ENCODE data around the gene VNN1. TPM values are rescaled to one million over a fixed set of nuclear protein-coding genes. Genes with fewer than 3 reads are reported as not detected.

VNN1 gene
- total RNA-seq, 1 donor from 2014 or later: not detected

- no peak for DNase-seq (ENCODE audit: low read depth, low spot score)
- H3K9me3 Mint-ChIP-seq: peaks cover 2% of the 10 kb centered on the region
- no peaks in the 10 kb centered on the region for H3K27me3 Mint-ChIP-seq (ENCODE audit: low read depth)
- no peaks in the 10 kb centered on the region for H3K4me1 Mint-ChIP-seq
- no peak overlapping the region for H3K27ac Mint-ChIP-seq (ENCODE audit: unreplicated experiment)
- no peaks in the 10 kb centered on the region for H3K36me3 Mint-ChIP-seq (ENCODE audit: low read depth)
- no peak for TF ChIP-seq CTCF (conservative IDR thresholded peaks at IDR 0.05)
- no peak overlapping the region for H3K4me3 Mint-ChIP-seq
Observed at GRCh38 chr6:132733814-132734213, 20.0 kb upstream of the VNN1 start.

GRCh38 chr6:132733283-132733682, 19.4 kb upstream of the VNN1 start:
- no peak overlapping the region for H3K27ac Mint-ChIP-seq (ENCODE audit: unreplicated experiment)
- H3K9me3 Mint-ChIP-seq: no peaks in the 10 kb centered on the region
- no peak for DNase-seq (ENCODE audit: low read depth, low spot score)
- H3K27me3 Mint-ChIP-seq (ENCODE audit: low read depth): no peaks in the 10 kb centered on the region
- TF ChIP-seq CTCF (conservative IDR thresholded peaks at IDR 0.05): no peak
- H3K4me1 Mint-ChIP-seq: no peaks in the 10 kb centered on the region
- no peaks in the 10 kb centered on the region for H3K36me3 Mint-ChIP-seq (ENCODE audit: low read depth)
- no peak overlapping the region for H3K4me3 Mint-ChIP-seq

GRCh38 chr6:132731086-132731485, 17.2 kb upstream of the VNN1 start:
- TF ChIP-seq CTCF (conservative IDR thresholded peaks at IDR 0.05): no peak
- no peak overlapping the region for H3K4me3 Mint-ChIP-seq
- H3K36me3 Mint-ChIP-seq (ENCODE audit: low read depth): no peaks in the 10 kb centered on the region
- no peaks in the 10 kb centered on the region for H3K27me3 Mint-ChIP-seq (ENCODE audit: low read depth)
- DNase-seq (ENCODE audit: low read depth, low spot score): no peak
- H3K4me1 Mint-ChIP-seq: no peaks in the 10 kb centered on the region
- no peak overlapping the region for H3K27ac Mint-ChIP-seq (ENCODE audit: unreplicated experiment)
- H3K9me3 Mint-ChIP-seq: no peaks in the 10 kb centered on the region

- no peak overlapping the region for H3K4me3 Mint-ChIP-seq
Observed at GRCh38 chr6:132730560-132730959, 16.7 kb upstream of the VNN1 start.

GRCh38 chr6:132728616-132729015, 14.8 kb upstream of the VNN1 start:
- no peaks in the 10 kb centered on the region for H3K27me3 Mint-ChIP-seq (ENCODE audit: low read depth)
- no peaks in the 10 kb centered on the region for H3K36me3 Mint-ChIP-seq (ENCODE audit: low read depth)
- no peak overlapping the region for H3K4me3 Mint-ChIP-seq
- H3K4me1 Mint-ChIP-seq: no peaks in the 10 kb centered on the region
- no peak overlapping the region for H3K27ac Mint-ChIP-seq (ENCODE audit: unreplicated experiment)
- no peak for DNase-seq (ENCODE audit: low read depth, low spot score)
- H3K9me3 Mint-ChIP-seq: no peaks in the 10 kb centered on the region
- peak; percentile 25 for TF ChIP-seq CTCF (conservative IDR thresholded peaks at IDR 0.05)

More at GRCh38 chr6:132730560-132730959, 16.7 kb upstream of the VNN1 start:
- Mint-ChIP-seq H3K4me1 (no peaks in the 10 kb centered on the region), H3K27me3 (ENCODE audit: low read depth) (no peaks in the 10 kb centered on the region), H3K27ac (ENCODE audit: unreplicated experiment) (no peak overlapping the region), H3K9me3 (no peaks in the 10 kb centered on the region), H3K36me3 (ENCODE audit: low read depth) (no peaks in the 10 kb centered on the region)
- no peak for TF ChIP-seq CTCF (conservative IDR thresholded peaks at IDR 0.05)
- no peak for DNase-seq (ENCODE audit: low read depth, low spot score)

DNA sequence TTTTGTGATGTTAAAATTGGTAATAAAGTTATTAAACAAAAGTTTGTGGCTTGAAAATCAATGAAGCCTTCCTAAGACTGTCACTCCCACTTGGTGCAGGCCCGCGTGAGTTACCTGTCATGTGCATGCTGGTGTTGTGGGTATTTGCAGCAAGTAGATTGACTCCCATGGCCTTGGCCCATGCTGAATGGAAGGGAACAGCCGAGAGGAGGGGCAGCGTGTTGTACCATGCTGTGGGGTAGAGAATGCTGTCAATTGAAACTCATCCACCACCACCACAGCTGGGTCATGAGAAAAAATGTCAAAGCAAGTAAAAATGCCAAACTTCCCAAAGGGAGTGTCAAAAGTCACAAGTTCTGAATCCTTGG, 12.7 kb upstream of the VNN1 start:
- no peaks in the 10 kb centered on the region for H3K36me3 Mint-ChIP-seq (ENCODE audit: low read depth)
- H3K4me1 Mint-ChIP-seq: no peaks in the 10 kb centered on the region
- no peaks in the 10 kb centered on the region for H3K27me3 Mint-ChIP-seq (ENCODE audit: low read depth)
- TF ChIP-seq CTCF (conservative IDR thresholded peaks at IDR 0.05): no peak
- H3K4me3 Mint-ChIP-seq: no peak overlapping the region
- no peak for DNase-seq (ENCODE audit: low read depth, low spot score)
- no peak overlapping the region for H3K27ac Mint-ChIP-seq (ENCODE audit: unreplicated experiment)
- no peaks in the 10 kb centered on the region for H3K9me3 Mint-ChIP-seq

Measured in neural crest cell (in vitro differentiated cells).